ENCODE results near the gene NXN. TPM values are rescaled to one million over a fixed set of nuclear protein-coding genes. Genes with fewer than 3 reads are reported as not detected.
"Not testable (repeated sequence)": the region's sequence is repeated elsewhere in the genome, so short reads cannot be mapped to it uniquely, and the experiment has no call there.

The NXN gene
- polyA plus RNA-seq, 3 donors, result 14.9 to 23.9 (median 15.9) TPM

DNA sequence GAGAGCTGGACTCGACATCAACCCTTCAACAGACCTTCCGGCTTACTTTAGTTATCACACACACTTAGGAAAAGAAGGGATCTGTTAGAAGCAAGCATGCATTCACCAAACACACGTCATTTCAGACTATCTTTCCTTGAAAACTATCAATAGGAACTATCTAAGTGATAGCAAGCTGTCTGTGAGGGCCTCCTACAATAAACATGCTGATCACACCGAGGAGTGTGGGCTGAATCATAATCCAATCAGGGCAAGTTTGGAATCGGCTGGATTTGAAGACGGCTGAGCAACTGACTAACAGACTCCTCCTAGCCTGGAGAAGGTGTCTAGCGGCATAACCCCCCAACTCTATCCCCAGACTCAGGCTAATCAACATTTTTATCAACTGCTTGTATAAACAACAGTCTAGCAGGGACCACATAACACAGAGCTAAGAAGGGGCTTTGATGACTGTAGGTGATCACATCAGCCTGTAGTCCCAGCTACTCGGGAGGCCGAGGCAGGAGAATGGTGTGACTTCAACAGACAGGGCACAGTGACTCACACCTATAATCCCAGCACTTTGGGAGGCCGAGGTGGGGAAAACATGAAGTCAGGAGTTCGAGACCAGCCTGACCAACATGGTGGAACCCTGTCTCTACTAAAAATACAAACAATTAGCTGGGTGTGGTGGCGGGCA, 14.1 kb downstream of the NXN start:
- no peak overlapping the region for H3K27ac ChIP-seq (ENCODE audit: low read depth, low read length)
- 75 to 85% (median 81%) methylated on average over 12 of the region's 12 CpGs for WGBS, 3 donors

- WGBS, 3 donors, result 66 to 73% (median 70%) methylated on average over 14 of the region's 14 CpGs
- no peak overlapping the region for H3K27ac ChIP-seq (ENCODE audit: low read depth, low read length)
Observed at GRCh38 chr17:964876-965275, 14.7 kb downstream of the NXN start.

GRCh38 chr17:962670-963069, 16.9 kb downstream of the NXN start:
- WGBS, 3 donors, result 83 to 85% (median 84%) methylated on average over 11 of the region's 11 CpGs
- H3K27ac ChIP-seq (ENCODE audit: low read depth, low read length), result no peak overlapping the region

- WGBS, 3 donors, result 81 to 94% (median 85%) methylated on average over 8 of the region's 8 CpGs
- no peak overlapping the region for H3K27ac ChIP-seq (ENCODE audit: low read depth, low read length)
Observed at GRCh38 chr17:962166-962565, 17.4 kb downstream of the NXN start.

DNA sequence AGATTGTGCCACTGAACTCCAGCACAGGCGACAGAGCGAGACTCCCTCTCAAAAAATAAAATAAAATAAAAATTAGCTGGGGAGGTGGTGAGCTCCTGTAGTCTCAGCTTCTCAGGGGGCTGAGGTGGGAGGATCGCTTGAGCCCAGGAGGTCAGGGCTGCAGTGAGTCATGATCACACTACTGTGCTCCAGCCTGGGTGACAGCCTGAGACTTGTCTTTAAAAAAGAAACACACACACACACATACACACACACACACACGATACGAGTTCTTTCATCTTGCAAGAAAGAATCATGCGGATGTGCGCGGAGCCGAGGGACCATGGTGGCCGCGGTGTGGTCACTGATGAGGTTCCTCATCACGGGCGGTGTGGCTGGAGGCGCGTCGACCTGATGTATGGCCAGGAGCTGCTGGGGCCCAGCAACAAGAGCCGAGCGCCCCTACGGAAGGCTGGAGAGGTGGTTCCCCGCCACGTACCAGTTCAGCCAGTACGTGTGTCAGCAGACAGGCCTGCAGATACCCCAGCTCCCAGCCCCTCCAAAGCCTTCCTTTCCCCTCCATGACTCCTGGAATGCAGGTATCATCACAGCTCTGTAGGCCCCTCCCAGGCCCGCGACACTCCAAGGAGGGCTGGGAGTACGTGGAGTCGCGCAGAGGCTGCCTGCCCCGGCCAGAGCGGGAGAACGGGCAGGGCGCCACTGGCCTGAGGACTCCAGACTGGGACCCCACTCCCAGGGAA, 20.7 kb downstream of the NXN start:
- H3K27ac ChIP-seq (ENCODE audit: low read depth, low read length), result no peak overlapping the region
- WGBS, 3 donors, result 90 to 95% (median 94%) methylated on average over 31 of the region's 31 CpGs

DNA sequence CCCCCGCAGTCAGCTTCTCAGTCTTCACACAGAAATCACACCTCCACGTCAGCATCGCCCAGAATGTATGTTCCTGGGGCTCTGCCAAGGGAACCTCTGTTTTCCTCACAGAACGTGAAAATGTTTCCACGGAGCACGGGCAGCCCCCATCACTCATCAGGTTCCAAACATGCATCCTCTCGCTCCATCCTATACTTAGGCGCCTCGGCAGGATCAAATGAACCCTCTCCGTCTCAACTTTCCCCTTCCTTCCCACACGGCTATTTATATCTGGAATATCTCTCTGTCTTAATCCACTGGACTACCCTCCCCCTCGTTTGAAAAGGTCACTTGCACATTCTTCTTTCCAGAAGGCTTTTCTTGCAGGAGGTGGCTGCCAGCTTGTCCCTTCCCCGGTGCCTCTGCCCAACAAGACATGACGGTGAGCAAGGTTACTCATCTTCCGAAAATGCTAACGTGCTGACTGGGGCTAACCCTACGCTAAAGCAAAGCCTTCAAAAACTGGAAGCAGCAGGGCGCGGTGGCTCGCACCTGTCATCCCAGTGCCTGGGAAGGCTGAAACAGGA, 21.6 kb downstream of the NXN start:
- 77 to 83% (median 80%) methylated on average over 20 of the region's 20 CpGs for WGBS, 3 donors
- H3K27ac ChIP-seq (ENCODE audit: low read depth, low read length), result no peak overlapping the region

DNA sequence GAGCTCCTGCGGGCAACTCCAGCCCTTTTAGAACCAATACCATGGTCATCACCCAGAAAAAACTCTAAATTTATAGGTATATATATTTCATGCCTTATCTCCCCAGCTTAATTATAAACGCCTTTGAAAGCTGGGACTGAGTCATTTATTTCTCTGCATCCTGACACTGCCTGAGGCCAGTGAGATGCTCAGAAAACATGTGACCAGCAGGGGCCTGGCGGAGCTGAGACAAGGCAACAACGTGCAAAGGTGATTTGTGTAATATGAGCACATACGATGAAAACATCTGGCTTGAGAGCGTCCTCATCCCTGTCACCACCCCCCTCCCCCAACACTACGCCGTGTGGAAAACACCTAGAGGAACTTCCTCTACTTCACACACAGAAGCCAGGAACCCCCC, 22.7 kb downstream of the NXN start:
- no peak overlapping the region for H3K27ac ChIP-seq (ENCODE audit: low read depth, low read length)
- 66 to 76% (median 66%) methylated on average over 8 of the region's 8 CpGs for WGBS, 3 donors

DNA sequence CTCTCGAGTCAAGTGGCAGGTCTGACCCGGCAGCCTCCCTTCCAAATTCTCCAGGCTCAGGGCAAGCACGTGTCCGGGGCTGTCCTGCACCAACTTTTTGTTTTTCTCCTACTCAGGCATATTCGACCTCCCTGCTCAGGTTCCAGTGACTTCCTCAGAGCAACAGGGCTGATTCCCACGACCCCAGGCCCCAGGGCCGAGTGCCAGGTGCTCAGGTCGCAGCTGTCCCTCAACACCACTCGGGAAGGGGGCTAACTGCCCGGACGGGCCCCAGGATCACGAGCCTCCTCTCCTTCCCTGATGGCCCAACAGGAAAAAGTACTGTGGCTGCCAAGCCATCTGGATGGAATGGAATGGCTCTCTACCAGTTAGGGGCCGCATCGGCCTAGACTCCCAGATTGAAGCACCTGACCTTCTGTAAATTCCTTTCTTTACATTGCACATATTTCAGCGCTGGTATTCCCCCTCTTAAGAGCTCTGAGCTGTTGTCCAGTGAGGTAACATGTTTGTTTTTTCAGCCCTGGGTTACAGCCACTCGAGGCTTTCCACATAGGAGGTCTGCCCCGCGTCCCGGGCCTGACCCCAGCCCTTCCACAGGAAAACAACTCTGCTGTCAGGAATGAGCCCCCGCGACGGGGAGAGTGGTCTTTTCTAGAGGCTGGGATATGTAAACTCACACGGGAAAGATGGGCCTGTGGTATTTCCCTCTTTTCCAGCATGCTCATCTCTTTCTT, 25.0 kb downstream of the NXN start:
- no peak overlapping the region for H3K27ac ChIP-seq (ENCODE audit: low read depth, low read length)
- WGBS, 3 donors, result 59 to 64% (median 59%) methylated on average over 23 of the region's 23 CpGs

- WGBS, 3 donors, result 92 to 97% (median 96%) methylated on average over 16 of the region's 16 CpGs
- H3K27ac ChIP-seq (ENCODE audit: low read depth, low read length), result no peak overlapping the region
Observed at GRCh38 chr17:953767-954166, 25.8 kb downstream of the NXN start.

- not testable (repeated sequence) for H3K27ac ChIP-seq (ENCODE audit: low read depth, low read length)
- WGBS, 3 donors, result 92 to 96% (median 94%) methylated on average over 9 to 18 of the region's 18 CpGs
Observed at GRCh38 chr17:952592-952991, 27.0 kb downstream of the NXN start.

DNA sequence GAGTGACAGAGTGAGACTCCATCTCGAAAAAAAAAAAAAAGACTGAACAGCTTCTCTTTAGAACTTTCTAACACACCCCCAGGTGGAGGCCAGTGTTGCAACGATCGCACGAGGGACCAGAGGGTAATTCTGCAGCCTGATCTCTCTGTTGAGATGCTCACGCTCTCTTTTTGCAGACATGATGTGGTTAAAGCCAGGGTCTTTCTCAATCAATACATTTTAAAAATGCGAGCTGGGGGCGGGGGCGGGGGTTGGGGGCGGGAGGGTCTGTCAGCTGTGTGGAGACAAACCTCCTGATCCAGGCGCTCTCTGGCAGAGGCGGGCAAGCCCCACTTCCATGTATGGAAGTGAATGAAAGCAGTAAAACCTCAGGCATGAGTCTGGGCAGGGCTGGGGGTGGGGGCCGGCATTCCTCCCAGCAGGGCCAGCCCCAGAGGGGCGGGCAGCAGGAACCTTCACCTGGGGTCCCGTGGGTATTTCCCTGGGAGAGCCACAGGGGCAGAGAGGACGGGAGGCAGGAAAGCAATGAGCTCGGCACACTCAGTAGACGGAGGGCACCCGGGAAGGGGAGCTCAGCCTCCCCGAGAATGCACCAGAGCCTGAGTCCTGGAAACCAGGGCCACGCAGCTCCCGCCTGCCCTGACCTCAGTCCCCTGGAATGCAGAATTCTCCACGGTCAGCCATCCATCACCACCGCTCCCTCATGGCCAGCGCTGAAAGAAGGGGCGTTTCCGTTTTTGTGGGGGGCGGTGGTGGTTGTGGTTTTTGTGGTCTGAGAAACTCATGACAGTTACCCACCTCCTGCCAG, 28.0 kb downstream of the NXN start:
- no peak overlapping the region for H3K27ac ChIP-seq (ENCODE audit: low read depth, low read length)
- WGBS, 3 donors, result 21 to 43% (median 22%) methylated on average over 26 to 27 of the region's 27 CpGs

- 67 to 73% (median 69%) methylated on average over 8 to 10 of the region's 12 CpGs for WGBS, 3 donors
- H3K27ac ChIP-seq (ENCODE audit: low read depth, low read length), result no peak overlapping the region
Observed at GRCh38 chr17:949623-950303, 29.8 kb downstream of the NXN start.

DNA sequence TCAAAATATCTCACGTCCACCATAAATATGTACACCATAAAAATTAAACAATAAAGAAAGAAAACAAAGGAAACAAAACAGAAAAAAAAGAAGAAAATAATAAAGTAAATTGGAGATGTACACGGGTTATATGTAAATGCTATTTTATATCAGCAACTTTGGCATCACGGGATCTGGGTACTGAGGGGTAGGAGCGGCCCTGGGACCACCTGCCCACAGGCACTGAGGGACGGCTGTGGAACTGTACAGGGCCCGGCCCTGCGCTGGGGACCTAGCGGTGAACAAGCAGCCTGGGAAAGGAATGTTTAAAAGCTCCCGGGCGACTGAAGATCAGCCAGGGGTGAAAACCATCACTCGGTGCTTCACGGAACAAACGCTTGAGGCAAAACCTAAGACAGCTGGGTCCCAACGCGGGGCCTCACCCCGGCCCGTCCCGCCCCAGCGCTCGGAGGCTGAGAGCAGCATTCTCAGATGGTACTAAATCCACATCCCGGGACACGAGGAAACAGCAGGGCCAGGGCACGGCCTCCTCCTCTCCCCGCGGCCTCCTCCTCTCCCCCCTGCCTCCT, 31.2 kb downstream of the NXN start:
- WGBS, 3 donors, result 84 to 90% (median 86%) methylated on average over 19 to 25 of the region's 25 CpGs
- H3K27ac ChIP-seq (ENCODE audit: low read depth, low read length), result no peak overlapping the region

DNA sequence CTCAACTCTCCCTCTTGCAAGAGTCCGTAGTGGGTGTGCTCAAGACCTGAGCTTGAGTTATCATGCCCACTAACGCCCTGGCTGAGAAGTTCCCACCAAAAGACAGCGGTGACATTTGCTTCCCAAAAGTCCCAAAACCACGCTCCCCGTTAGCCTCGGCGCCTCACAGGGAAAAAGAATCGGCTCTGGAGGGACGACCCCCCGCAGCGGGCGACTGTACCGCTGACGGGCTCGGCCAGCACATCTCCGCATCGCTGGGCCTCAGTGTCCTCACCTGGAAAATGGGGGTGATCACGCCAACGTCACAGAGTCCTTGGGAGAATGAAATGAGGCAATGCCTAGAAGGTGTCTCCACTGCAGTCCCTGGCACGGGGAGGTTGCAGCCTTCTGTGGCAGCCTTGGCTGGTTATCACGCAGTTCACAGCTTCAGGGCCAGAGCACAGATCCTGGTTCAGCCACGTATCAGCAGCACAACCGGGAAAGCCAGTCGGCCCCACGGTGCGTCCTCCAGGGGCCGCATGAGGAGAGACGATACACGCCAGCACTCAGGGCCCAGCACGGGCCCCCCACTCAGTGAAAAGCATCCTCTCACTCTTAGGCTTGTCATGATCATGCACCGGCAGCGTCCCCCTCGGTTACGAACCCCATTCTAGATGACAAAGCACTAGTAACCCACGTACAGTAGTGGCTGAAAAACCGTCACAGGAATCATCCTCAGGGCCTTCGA, 32.9 kb downstream of the NXN start:
- WGBS, 3 donors, result 96 to 97% (median 96%) methylated on average over 37 of the region's 37 CpGs
- no peak overlapping the region for H3K27ac ChIP-seq (ENCODE audit: low read depth, low read length)

DNA sequence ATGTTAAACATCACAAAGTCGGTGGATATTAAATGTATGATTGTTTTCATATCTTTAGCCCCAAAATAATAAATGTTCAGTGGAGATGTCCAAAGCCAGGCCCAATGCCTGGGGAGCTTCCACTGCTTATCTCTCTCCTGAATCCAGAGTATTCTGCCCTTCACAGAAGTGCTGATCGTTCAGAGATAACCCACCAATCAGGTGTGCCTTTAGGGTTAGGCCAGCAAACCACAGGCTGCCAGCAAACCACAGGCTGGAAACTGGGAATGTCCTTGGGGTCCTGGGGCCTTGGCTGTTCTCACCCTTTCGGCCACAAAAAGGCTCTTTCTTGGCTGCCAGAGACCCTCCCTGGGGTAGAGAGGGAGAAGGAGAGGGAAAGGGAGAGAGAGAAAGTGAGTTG, 33.9 kb downstream of the NXN start:
- H3K27ac ChIP-seq (ENCODE audit: low read depth, low read length), result no peak overlapping the region
- 58 to 79% (median 76%) methylated on average over 3 of the region's 3 CpGs for WGBS, 3 donors

DNA sequence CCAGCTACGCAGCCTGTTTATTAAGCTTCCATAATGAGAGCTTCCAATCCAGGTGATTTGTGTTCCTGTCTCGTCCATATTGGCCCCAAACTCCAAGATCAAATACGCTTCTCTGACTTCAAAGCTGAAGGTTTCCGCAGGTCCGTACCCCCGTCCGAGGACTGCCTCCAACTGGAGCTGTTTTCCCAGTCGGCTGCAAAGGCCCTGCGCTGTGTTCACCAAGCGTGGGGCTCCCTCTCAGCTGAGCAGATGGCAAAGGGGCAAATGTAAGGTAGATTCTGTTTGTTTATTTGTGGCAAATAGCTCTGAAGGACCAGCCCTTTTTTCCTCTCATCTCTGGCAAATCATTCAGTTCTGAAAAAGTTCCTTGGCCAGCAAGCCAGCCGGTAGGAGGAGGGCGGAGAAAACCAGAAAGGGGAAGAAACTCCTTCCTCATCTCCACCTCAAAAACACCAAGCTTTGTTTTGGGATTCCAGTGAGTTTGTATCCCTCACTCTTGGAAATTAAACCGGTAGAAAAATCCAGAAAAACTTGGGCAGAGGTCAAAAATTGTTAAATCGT, 35.2 kb downstream of the NXN start:
- no peak overlapping the region for H3K27ac ChIP-seq (ENCODE audit: low read depth, low read length)
- WGBS, 3 donors, result 58 to 74% (median 58%) methylated on average over 14 of the region's 14 CpGs

DNA sequence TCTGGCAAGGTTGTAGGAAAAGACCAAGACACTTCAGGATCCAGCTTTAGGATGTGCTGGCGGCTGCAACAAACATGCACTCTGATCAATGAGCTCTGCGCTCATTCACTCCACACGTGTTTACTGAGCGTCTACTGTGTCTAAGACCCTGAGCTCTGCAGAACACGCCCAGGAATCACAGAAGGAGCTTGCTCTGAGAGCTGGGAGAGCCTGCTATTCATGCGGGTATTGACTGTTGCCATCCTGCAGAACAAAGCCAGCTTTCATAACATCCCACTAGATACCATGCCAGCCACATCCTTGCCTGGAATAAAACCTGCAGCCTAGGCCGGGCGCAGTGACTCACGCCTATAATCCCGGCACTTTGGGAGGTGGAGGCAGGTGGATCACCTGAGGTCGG, 44.1 kb downstream of the NXN start:
- WGBS, 3 donors, result 80 to 91% (median 88%) methylated on average over 11 of the region's 11 CpGs
- no peak overlapping the region for H3K27ac ChIP-seq (ENCODE audit: low read depth, low read length)
